K562 (cell line): ENCODE results near the gene NRSN2. TPM values are rescaled to one million over a fixed set of nuclear protein-coding genes. Genes with fewer than 3 reads are reported as not detected.

Experiments
- ATAC-seq: fragments of 200-7000 bp; cut with Tn5 transposase; 3 replicates; pipeline ENCODE4 v1.9.1; 2020; ENCODE audit warnings: moderate library complexity
- BruUV-seq: library from RNA; stranded (reverse); fragments of 400-500 nt; replicated peaks from 2 replicates; lab custom pipeline; 2021; lab: Mats Ljungman, UMichigan
- CTCF ChIA-PET: fragments of 300-600 bp; formaldehyde crosslinking; extraction: SDS; loops from one replicate; lab custom pipeline; 2021; ENCODE audit warnings: low intra/inter-chr PET ratio; lab: Yijun Ruan, JAX
- POLR2A ChIA-PET: fragments of 300-600, 350-650 bp; sonication (Branson Sonifier 250); formaldehyde crosslinking; extraction: SDS; loops from one replicate; lab custom pipeline; 2021; ENCODE audit warnings: antibody characterized with exemption, inconsistent platforms; lab: Yijun Ruan, JAX
- DNase-seq, 4 experiments: peaks; one replicate each; pipeline versions ENCODE4 v3.0.0 to v3.0.0-alpha.2; 2011 to 2018; ENCODE audit warnings: low spot score in 3 of 4, mixed read lengths in 3 of 4; ENCODE audit errors: extremely low read depth in 1 of 4
- FAIRE-seq: peaks from 2 replicates; lab custom pipeline; 2011; peaks lifted over from hg19 to GRCh38; lab: Jason Lieb, UNC
- H2AFZ ChIP-seq: 2 replicates; pipeline ENCODE4 v1.6.0; 2011; ENCODE audit warnings: low read depth, low read length, control low read depth, inconsistent platforms
- H3K27ac ChIP-seq: fragments of 200-600 bp; 3 replicates; pipeline ENCODE4 v1.8.0; 2011; ENCODE audit warnings: low read depth, mild to moderate bottlenecking, control low read depth, inconsistent platforms, low read length, moderate library complexity, mixed read lengths; ENCODE audit errors: extremely low read depth
- H3K27me3 ChIP-seq, 2 experiments: fragments of 300-600 bp in 1 of 2; 2 replicates in 1 of 2; 3 replicates in 1 of 2; pipeline versions ENCODE4 v1.6.0 to v1.8.0; 2011; ENCODE audit warnings: inconsistent platforms in 2 of 2, low read length in 2 of 2, mild to moderate bottlenecking in 1 of 2, mixed read lengths in 1 of 2, moderate library complexity in 1 of 2; ENCODE audit not compliant: control insufficient read depth in 2 of 2, insufficient read depth in 2 of 2
- H3K36me3 ChIP-seq: fragments of 300-600 bp; 3 replicates; pipeline ENCODE4 v1.8.0; 2011; ENCODE audit warnings: mild to moderate bottlenecking, low read length, inconsistent platforms; ENCODE audit not compliant: control insufficient read depth, insufficient read depth
- H3K4me1 ChIP-seq, 2 experiments: fragments of 200-600 bp in 1 of 2; replicated peaks in 1 of 2; 2 replicates in 1 of 2; 3 replicates in 1 of 2; pipeline versions ENCODE4 v1.5.1 to v1.8.0; 2011; ENCODE audit warnings: inconsistent platforms in 2 of 2, low read length in 2 of 2, mild to moderate bottlenecking in 1 of 2, mixed read lengths in 1 of 2, moderate library complexity in 1 of 2; ENCODE audit not compliant: control insufficient read depth in 2 of 2, insufficient read depth in 2 of 2
- H3K4me2 ChIP-seq: 2 replicates; pipeline ENCODE4 v1.6.1; 2011; ENCODE audit warnings: low read length, control low read depth, inconsistent platforms, mixed read lengths; ENCODE audit not compliant: insufficient read depth
- H3K4me3 ChIP-seq: fragments of 200-600 bp; sonication (generic), shearing (Covaris generic); 2 replicates; pipeline ENCODE4 v1.5.1; 2016; ENCODE audit warnings: control low read depth, inconsistent platforms
- H3K79me2 ChIP-seq: fragments of 200-600 bp; 3 replicates; pipeline ENCODE4 v1.8.0; 2011; ENCODE audit warnings: low read length, inconsistent platforms; ENCODE audit not compliant: control insufficient read depth, insufficient read depth
- H3K9ac ChIP-seq, 2 experiments: 2 replicates each; pipeline versions ENCODE4 v1.6.0 to v1.6.1; 2011; ENCODE audit warnings: low read depth in 2 of 2, low read length in 2 of 2, control low read depth in 1 of 2, inconsistent platforms in 1 of 2, mild to moderate bottlenecking in 1 of 2, mixed read lengths in 1 of 2; ENCODE audit not compliant: insufficient read depth in 1 of 2
- H3K9me1 ChIP-seq: one replicate; pipeline ENCODE4 v1.6.0; 2011; ENCODE audit warnings: inconsistent platforms, mild to moderate bottlenecking, low read length, moderate library complexity; ENCODE audit not compliant: control insufficient read depth, insufficient read depth
- H3K9me3 ChIP-seq: replicated peaks from 2 replicates; pipeline ENCODE4 v1.5.1; 2011; ENCODE audit warnings: low read depth, low read length, inconsistent platforms; ENCODE audit not compliant: control insufficient read depth, insufficient read depth
- H4K20me1 ChIP-seq: replicated peaks from 2 replicates; pipeline ENCODE4 v1.6.1; 2011; ENCODE audit warnings: low read length, inconsistent platforms, mixed read lengths; ENCODE audit not compliant: control insufficient read depth, insufficient read depth
- BDP1 ChIP-seq: IDR thresholded peaks from 3 replicates; pipeline ENCODE4 v1.6.1; 2011; ENCODE audit not compliant: insufficient read length, insufficient read depth
- FOXP1 ChIP-seq: sonication (generic); formaldehyde crosslinking; IDR thresholded peaks from 2 replicates; pipeline ENCODE4 v1.8.0; 2022; ENCODE audit warnings: mild to moderate bottlenecking, missing genetic modification reagents
- HDGF ChIP-seq: fragments of 450-650 bp; IDR thresholded peaks from 2 replicates; pipeline ENCODE4 v1.6.1; 2016
- NR3C1 ChIP-seq: sonication (generic); formaldehyde crosslinking; IDR thresholded peaks from 2 replicates; pipeline ENCODE4 v1.8.1; 2022; ENCODE audit warnings: missing genetic modification reagents
- POLR2A ChIP-seq: fragments of 450-650 bp; conservative IDR thresholded peaks from 2 replicates; pipeline ENCODE4 v1.6.1; 2016
- TGIF2 ChIP-seq: sonication (generic); formaldehyde crosslinking; IDR thresholded peaks from 2 replicates; pipeline ENCODE4 v1.8.1; 2022; ENCODE audit warnings: mild to moderate bottlenecking, missing genetic modification reagents, moderate library complexity
- ZC3H4 ChIP-seq: sonication (generic); formaldehyde crosslinking; IDR thresholded peaks from 2 replicates; pipeline ENCODE4 v1.9.0; 2021; ENCODE audit warnings: missing genetic modification reagents, borderline replicate concordance
- ZNF282 ChIP-seq: sonication (generic); formaldehyde crosslinking; IDR thresholded peaks from 2 replicates; pipeline ENCODE4 v1.8.1; 2023; ENCODE audit warnings: missing genetic modification reagents
- WGBS: fragments of 100-300 bp; shearing (Covaris generic); methylation state at CpG from one replicate; pipeline ENCODE4 v1.1.6; 2016; ENCODE audit warnings: low coverage, mixed read lengths; ENCODE audit not compliant: insufficient coverage; ENCODE audit errors: missing lambda C conversion rate; 5-methylcytosine and 5-hydroxymethylcytosine counted together
- in situ Hi-C: fragments of 300-500 bp; cut with MboI; formaldehyde crosslinking; loops from 4 replicates; pipeline ENCODE4 v1.15.0; 2018; ENCODE audit warnings: inconsistent platforms, mixed read lengths
- intact Hi-C: fragments of 100-400 bp; cut with micrococcal nuclease; formaldehyde crosslinking; loops from 2 replicates; pipeline ENCODE4 v1.14.2; 2022
- polyA plus RNA-seq, 8 experiments: library from polyadenylated mRNA; depleted of rRNA in 4 of 8; stranded (reverse) in 5 of 8; unstranded in 3 of 8; fragments of >200 nt; fragmentation: Nextera tagmentation in 2 of 8; fragmentation: Illumina TruSeq in 1 of 8; extraction: Ambion mirVana in 2 of 8; extraction: Trizol in 1 of 8; gene quantifications; 2 replicates each; pipeline versions ENCODE4 v1.2.1 to v1.2.3, GENCODE V29; 2011 to 2014; ENCODE audit warnings: inconsistent platforms in 1 of 8, missing spikeins in 1 of 8
- total RNA-seq, 7 experiments: library from RNA; depleted of rRNA in 6 of 7; stranded (reverse); fragments of >200 nt in 6 of 7; fragmentation: Illumina TruSeq in 2 of 7; extraction: Trizol in 2 of 7; gene quantifications; 2 replicates each; pipeline versions ENCODE4 v1.2.1 to v1.2.3, GENCODE V29; 2011 to 2021; ENCODE audit warnings: low replicate concordance in 1 of 7
- TF ChIP-seq, protein P1 (sequence below): fragments of 450-650 bp; formaldehyde crosslinking; IDR thresholded peaks from 2 replicates; pipeline ENCODE4 v1.4.0; 2020; ENCODE audit warnings: mild to moderate bottlenecking

NRSN2 gene
- total and polyA plus RNA-seq, 9 of the 15 experiments (the other 6 are each of a cell fraction or from before 2014, with no cell fraction given): 7.5 to 29.7 (median 11.1) TPM

GRCh38 chr20:346033-346639, 775 bp upstream of the NRSN2 start:
- peak overlapping the region; percentile 74 to 92 for H3K9ac ChIP-seq
- H3K79me2 ChIP-seq: peaks cover 25% of the 10 kb centered on the region
- H2AFZ ChIP-seq: peak overlapping the region; percentile 87; the same call in 1 of the 2 replicates
- in situ Hi-C loops: no loop called here
- DNase-seq: no peak
- no peaks in the 10 kb centered on the region for H3K27me3 ChIP-seq
- no peaks in the 10 kb centered on the region for H4K20me1 ChIP-seq
- H3K9me3 ChIP-seq: peaks cover 12% of the 10 kb centered on the region
- peak overlapping the region; percentile 96; the same call in 2 of the 3 replicates for H3K27ac ChIP-seq
- intact Hi-C loops: no loop called here
- TF ChIP-seq HDGF: 0 out of 2 replicates have a peak, but pooled peaks have one; percentile 40
- TF ChIP-seq, protein P1, sequence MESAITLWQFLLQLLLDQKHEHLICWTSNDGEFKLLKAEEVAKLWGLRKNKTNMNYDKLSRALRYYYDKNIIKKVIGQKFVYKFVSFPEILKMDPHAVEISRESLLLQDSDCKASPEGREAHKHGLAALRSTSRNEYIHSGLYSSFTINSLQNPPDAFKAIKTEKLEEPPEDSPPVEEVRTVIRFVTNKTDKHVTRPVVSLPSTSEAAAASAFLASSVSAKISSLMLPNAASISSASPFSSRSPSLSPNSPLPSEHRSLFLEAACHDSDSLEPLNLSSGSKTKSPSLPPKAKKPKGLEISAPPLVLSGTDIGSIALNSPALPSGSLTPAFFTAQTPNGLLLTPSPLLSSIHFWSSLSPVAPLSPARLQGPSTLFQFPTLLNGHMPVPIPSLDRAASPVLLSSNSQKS: no peak
- TF ChIP-seq, all 486 proteins: peak for 1
- FAIRE-seq: peak; percentile 73
- ChIA-PET CTCF (no interaction called here), POLR2A (interaction anchor here (0.7 to 1.9 kb wide), 4 partner anchors 14 to 46 kb away, joined by 3 to 9 read pairs (median 6); no protein-coding TSS in a partner anchor)
- H3K4me3 ChIP-seq: peak overlapping the region; percentile 59
- no peaks in the 10 kb centered on the region for H3K9me1 ChIP-seq
- peaks cover 19 to 36% of the 10 kb centered on the region in 2 experiments for H3K4me1 ChIP-seq
- H3K36me3 ChIP-seq: peaks cover 24% of the 10 kb centered on the region
- WGBS: 64% methylated on average over 4 of the region's 9 CpGs
- peak overlapping the region; percentile 90 for H3K4me2 ChIP-seq
- ATAC-seq: no peak
- BruUV-seq: no TSS peak

- H3K27ac ChIP-seq: peak overlapping the region; percentile 96
- H3K4me2 ChIP-seq: peak overlapping the region; percentile 90
- ATAC-seq: no peak; the same call in 2 of the 3 replicates
- POLR2A ChIA-PET: interaction anchor here (0.5 to 1.9 kb wide), 16 partner anchors 15 to 169 kb away, joined by 3 to 13 read pairs (median 3); partner anchors contain the start of gene TRIB3
- TF ChIP-seq BDP1: no peak
- TF ChIP-seq FOXP1: no peak
- 0 out of 2 replicates have a peak, but pooled peaks have one; percentile 12 for TF ChIP-seq NR3C1
- TF ChIP-seq ZNF282 (CRISPR knock-in tag): 0 out of 2 replicates have a peak, but pooled peaks have one; percentile 57
- 0 out of 2 replicates have a peak, but pooled peaks have one; percentile 42 for TF ChIP-seq TGIF2 (CRISPR knock-in tag)
- TF ChIP-seq ZC3H4 (CRISPR knock-in tag): peak; percentile 83; the same call in 1 of the 2 replicates
- peak; percentile 9; the same call in 1 of the 2 replicates for TF ChIP-seq POLR2A
- H3K27me3 ChIP-seq: no peaks in the 10 kb centered on the region
- H3K4me3 ChIP-seq: peak overlapping the region; percentile 59
- in situ Hi-C loops (no loop called here), intact Hi-C loops (no loop called here)
- no peak for FAIRE-seq
- 0% methylated on average over 1 of the region's 19 CpGs for WGBS
- H3K36me3 ChIP-seq: peaks cover 22% of the 10 kb centered on the region
- no peak for DNase-seq
- H3K9ac ChIP-seq: peak overlapping the region; percentile 74 to 92
- peak overlapping the region; percentile 87 for H2AFZ ChIP-seq
- no TSS peak for BruUV-seq
- H3K9me3 ChIP-seq: peaks cover 5% of the 10 kb centered on the region
- no peaks in the 10 kb centered on the region for H3K9me1 ChIP-seq
- H3K79me2 ChIP-seq: peaks cover 25% of the 10 kb centered on the region
- H4K20me1 ChIP-seq: no peaks in the 10 kb centered on the region
- peaks cover 11 to 36% of the 10 kb centered on the region in 2 experiments for H3K4me1 ChIP-seq
- CTCF ChIA-PET: no interaction called here
Measured at GRCh38 chr20:347317-347639, 367 bp downstream of the NRSN2 start.
